Measurements from ENCODE around the gene PCDHB9. TPM values are rescaled to one million over a fixed set of nuclear protein-coding genes. Genes with fewer than 3 reads are reported as not detected.
"Not testable (repeated sequence)": the region's sequence is repeated elsewhere in the genome, so short reads cannot be mapped to it uniquely, and the experiment has no call there.

Gene PCDHB9
- total and polyA plus RNA-seq, 2 of the 8 experiments (the other 6 are each of a cell fraction or from before 2014, with no cell fraction given): 0.68 to 1.6 TPM

GRCh38 chr5:141225421-141225820 is 38.5 kb downstream of the PCDHB9 start:
- not testable (repeated sequence) for H3K23me2 ChIP-seq (ENCODE audit: low read depth, low read length)
- CTCF ChIA-PET (ENCODE audit: partially characterized antibody): interaction anchor here (0.9 to 2.1 kb wide), 11 partner anchors 9 to 289 kb away, joined by 3 to 6 read pairs (median 4); partner anchors contain the start of genes PCDHB13, PCDHGA10, PCDHGA2 and PCDHGB6

More at GRCh38 chr5:141225421-141225820, 38.5 kb downstream of the PCDHB9 start:
- not testable (repeated sequence) for H3K9ac ChIP-seq (replicated peaks in 1 of 4; ENCODE audit: extremely low read depth in 1 of 4, low read depth in 3 of 4, low read length in 3 of 4); FAIRE-seq; H3K4me2 ChIP-seq (ENCODE audit: insufficient read depth in 1 of 2, low read depth in 2 of 2, low read length in 2 of 2); H3K79me2 ChIP-seq (ENCODE audit: control insufficient read depth in 1 of 2, insufficient read depth in 2 of 2, low read length in 2 of 2); H3K27ac ChIP-seq (ENCODE audit: low read depth, low read length); H2BK12ac ChIP-seq (ENCODE audit: low read depth, low read length); H4K91ac ChIP-seq (replicated peaks; ENCODE audit: insufficient read length, low read length); H3K36me3 ChIP-seq (ENCODE audit: control insufficient read depth in 2 of 4, insufficient read depth in 4 of 4, low read length in 3 of 4); H3K4me3 ChIP-seq (ENCODE audit: extremely low read depth in 1 of 4, insufficient read depth in 2 of 4, low read depth in 3 of 4, low read length in 4 of 4); H3K4me1 ChIP-seq (replicated peaks in 1 of 4; ENCODE audit: control insufficient read depth in 3 of 4, insufficient read depth in 4 of 4, low read length in 3 of 4); H2AK5ac ChIP-seq (ENCODE audit: low read depth, low read length); H3K9me3 ChIP-seq (ENCODE audit: insufficient read depth in 2 of 2, low read depth in 1 of 2, low read length in 1 of 2); H3K23ac ChIP-seq (ENCODE audit: insufficient read length); H2BK15ac ChIP-seq (ENCODE audit: low read length); H3K4ac ChIP-seq (replicated peaks; ENCODE audit: insufficient read length, low read depth, low read length); H3K18ac ChIP-seq (ENCODE audit: extremely low read depth, low read length); H2AFZ ChIP-seq (ENCODE audit: low read length); H3K79me1 ChIP-seq (ENCODE audit: low read depth, low read length); H2BK20ac ChIP-seq (ENCODE audit: low read length); H2BK5ac ChIP-seq (ENCODE audit: low read depth, low read length); H4K20me1 ChIP-seq (replicated peaks in 1 of 2; ENCODE audit: control insufficient read depth in 1 of 2, insufficient read depth in 2 of 2, low read length in 2 of 2); H3K14ac ChIP-seq (ENCODE audit: insufficient read length); H3K56ac ChIP-seq (replicated peaks; ENCODE audit: insufficient read length, low read depth, low read length); H3K27me3 ChIP-seq (replicated peaks in 1 of 4; ENCODE audit: control insufficient read depth in 3 of 4, extremely low read depth in 1 of 4, insufficient read depth in 3 of 4, low read length in 3 of 4); H4K8ac ChIP-seq (ENCODE audit: extremely low read depth, insufficient read depth, low read length); DNase-seq (ENCODE audit: low read depth in 1 of 2, low spot score in 2 of 2); H4K5ac ChIP-seq (ENCODE audit: insufficient read length, low read depth, low read length); H2BK120ac ChIP-seq (replicated peaks; ENCODE audit: low read depth, low read length)
- POLR2A ChIA-PET (ENCODE audit: partially characterized antibody): interaction anchor here (0.9 kb wide), 1 partner anchor 95 kb away, joined by 3 read pairs; no protein-coding TSS in a partner anchor
- 100% methylated on average over 10 of the region's 30 CpGs; no CpG with 5 or more reads in 1 of the 2 experiments for WGBS, 2 experiments (ENCODE audit: extremely low coverage in 1 of 2, insufficient coverage in 1 of 2, insufficient read length in 1 of 2, insufficient replicate concordance in 2 of 2, low coverage in 1 of 2, low lambda C conversion rate in 2 of 2, missing lambda C conversion rate in 1 of 2)
